ENCODE measurements around the gene CALR3.
"Not testable (repeated sequence)": the region's sequence is repeated elsewhere in the genome, so short reads cannot be mapped to it uniquely, and the experiment has no call there.

The CALR3 gene

GRCh38 chr19:16520074-16520973 lies 24.4 kb upstream of the CALR3 start:
- no peak overlapping the region for H3K4me3 Mint-ChIP-seq
- peaks cover 44% of the 10 kb centered on the region for H3K36me3 Mint-ChIP-seq (ENCODE audit: insufficient read depth)

GRCh38 chr19:16519230-16519687 lies 23.3 kb upstream of the CALR3 start:
- no peak overlapping the region for H3K4me3 Mint-ChIP-seq

More at GRCh38 chr19:16520074-16520973, 24.4 kb upstream of the CALR3 start:
- Mint-ChIP-seq H3K9me3 (no peaks in the 10 kb centered on the region), H3K27ac (ENCODE audit: low read depth) (no peak overlapping the region), H3K27me3 (no peaks in the 10 kb centered on the region), H3K4me1 (peaks cover 15% of the 10 kb centered on the region)
- DNase-seq (ENCODE audit: low spot score in 2 of 2) (no peak), ATAC-seq (replicated peaks; ENCODE audit: extremely low read depth, poor library complexity, severe bottlenecking) (no peak)

GRCh38 chr19:16518483-16519229 lies 22.7 kb upstream of the CALR3 start:
- H3K36me3 Mint-ChIP-seq (ENCODE audit: insufficient read depth) = peaks cover 36% of the 10 kb centered on the region
- ATAC-seq (replicated peaks; ENCODE audit: extremely low read depth, poor library complexity, severe bottlenecking) = no peak
- DNase-seq (ENCODE audit: low spot score in 2 of 2) = no peak
- no peak overlapping the region for H3K4me3 Mint-ChIP-seq
- H3K27me3 Mint-ChIP-seq = no peaks in the 10 kb centered on the region
- no peaks in the 10 kb centered on the region for H3K9me3 Mint-ChIP-seq
- H3K4me1 Mint-ChIP-seq = peaks cover 15% of the 10 kb centered on the region
- no peak overlapping the region for H3K27ac Mint-ChIP-seq (ENCODE audit: low read depth)

More at GRCh38 chr19:16519230-16519687, 23.3 kb upstream of the CALR3 start:
- no peak for DNase-seq (ENCODE audit: low spot score in 2 of 2)
- H3K9me3 Mint-ChIP-seq = no peaks in the 10 kb centered on the region
- no peak for ATAC-seq (replicated peaks; ENCODE audit: extremely low read depth, poor library complexity, severe bottlenecking)
- H3K27me3 Mint-ChIP-seq = no peaks in the 10 kb centered on the region
- H3K36me3 Mint-ChIP-seq (ENCODE audit: insufficient read depth) = peaks cover 42% of the 10 kb centered on the region
- H3K4me1 Mint-ChIP-seq = peaks cover 15% of the 10 kb centered on the region
- H3K27ac Mint-ChIP-seq (ENCODE audit: low read depth) = no peak overlapping the region

GRCh38 chr19:16518061-16518460 lies 22.1 kb upstream of the CALR3 start:
- DNase-seq (ENCODE audit: low spot score in 2 of 2) = no peak
- Mint-ChIP-seq H3K27ac (ENCODE audit: low read depth) (no peak overlapping the region), H3K4me3 (no peak overlapping the region), H3K4me1 (peaks cover 15% of the 10 kb centered on the region), H3K27me3 (no peaks in the 10 kb centered on the region), H3K36me3 (ENCODE audit: insufficient read depth) (peaks cover 31% of the 10 kb centered on the region), H3K9me3 (no peaks in the 10 kb centered on the region)
- ATAC-seq (replicated peaks; ENCODE audit: extremely low read depth, poor library complexity, severe bottlenecking) = no peak

GRCh38 chr19:16516923-16517610 lies 21.1 kb upstream of the CALR3 start:
- H3K9me3 Mint-ChIP-seq = no peaks in the 10 kb centered on the region
- no peak for DNase-seq (ENCODE audit: low spot score in 2 of 2)
- H3K36me3 Mint-ChIP-seq (ENCODE audit: insufficient read depth) = peaks cover 27% of the 10 kb centered on the region
- H3K27me3 Mint-ChIP-seq = no peaks in the 10 kb centered on the region
- H3K4me3 Mint-ChIP-seq = peak overlapping the region; percentile 25
- peak overlapping the region; percentile 84 for H3K27ac Mint-ChIP-seq (ENCODE audit: low read depth)
- peaks cover 15% of the 10 kb centered on the region for H3K4me1 Mint-ChIP-seq
- peak; percentile 91 for ATAC-seq (replicated peaks; ENCODE audit: extremely low read depth, poor library complexity, severe bottlenecking)

GRCh38 chr19:16516381-16516780 lies 20.4 kb upstream of the CALR3 start:
- Mint-ChIP-seq H3K9me3 (no peaks in the 10 kb centered on the region), H3K36me3 (ENCODE audit: insufficient read depth) (peaks cover 25% of the 10 kb centered on the region), H3K27me3 (no peaks in the 10 kb centered on the region), H3K4me1 (peaks cover 15% of the 10 kb centered on the region), H3K27ac (ENCODE audit: low read depth) (peak overlapping the region; percentile 84), H3K4me3 (no peak overlapping the region)
- ATAC-seq (replicated peaks; ENCODE audit: extremely low read depth, poor library complexity, severe bottlenecking) = no peak
- DNase-seq (ENCODE audit: low spot score in 2 of 2) = no peak

GRCh38 chr19:16514383-16515019 lies 18.5 kb upstream of the CALR3 start:
- Mint-ChIP-seq H3K4me1 (peaks cover 15% of the 10 kb centered on the region), H3K9me3 (no peaks in the 10 kb centered on the region), H3K4me3 (no peak overlapping the region), H3K36me3 (ENCODE audit: insufficient read depth) (peaks cover 16% of the 10 kb centered on the region), H3K27ac (ENCODE audit: low read depth) (no peak overlapping the region), H3K27me3 (no peaks in the 10 kb centered on the region)
- DNase-seq (ENCODE audit: low spot score in 2 of 2) (no peak), ATAC-seq (replicated peaks; ENCODE audit: extremely low read depth, poor library complexity, severe bottlenecking) (no peak)

GRCh38 chr19:16512611-16513010 lies 16.6 kb upstream of the CALR3 start:
- DNase-seq (ENCODE audit: low spot score in 2 of 2); H3K36me3 Mint-ChIP-seq (ENCODE audit: insufficient read depth); ATAC-seq (replicated peaks; ENCODE audit: extremely low read depth, poor library complexity, severe bottlenecking); H3K9me3 Mint-ChIP-seq; H3K4me3 Mint-ChIP-seq; H3K27me3 Mint-ChIP-seq: not testable (repeated sequence)
- peaks cover 10% of the 10 kb centered on the region for H3K4me1 Mint-ChIP-seq
- H3K27ac Mint-ChIP-seq (ENCODE audit: low read depth) = peak overlapping the region; percentile 46

GRCh38 chr19:16509141-16510061 lies 13.4 kb upstream of the CALR3 start:
- H3K9me3 Mint-ChIP-seq = no peaks in the 10 kb centered on the region
- DNase-seq (ENCODE audit: low spot score in 2 of 2) = no peak
- no peaks in the 10 kb centered on the region for H3K4me1 Mint-ChIP-seq
- no peak overlapping the region for H3K4me3 Mint-ChIP-seq
- H3K27ac Mint-ChIP-seq (ENCODE audit: low read depth) = no peak overlapping the region
- ATAC-seq (replicated peaks; ENCODE audit: extremely low read depth, poor library complexity, severe bottlenecking) = no peak
- peaks cover 3% of the 10 kb centered on the region for H3K36me3 Mint-ChIP-seq (ENCODE audit: insufficient read depth)
- no peaks in the 10 kb centered on the region for H3K27me3 Mint-ChIP-seq

GRCh38 chr19:16508546-16508945 lies 12.6 kb upstream of the CALR3 start:
- Mint-ChIP-seq H3K4me1 (no peaks in the 10 kb centered on the region), H3K36me3 (ENCODE audit: insufficient read depth) (peaks cover 5% of the 10 kb centered on the region), H3K9me3 (no peaks in the 10 kb centered on the region), H3K27me3 (no peaks in the 10 kb centered on the region), H3K4me3 (no peak overlapping the region), H3K27ac (ENCODE audit: low read depth) (no peak overlapping the region)
- ATAC-seq (replicated peaks; ENCODE audit: extremely low read depth, poor library complexity, severe bottlenecking) (no peak), DNase-seq (ENCODE audit: low spot score in 2 of 2) (no peak)

- Mint-ChIP-seq H3K27me3 (no peaks in the 10 kb centered on the region), H3K9me3 (no peaks in the 10 kb centered on the region), H3K36me3 (ENCODE audit: insufficient read depth) (peaks cover 6% of the 10 kb centered on the region), H3K4me3 (no peak overlapping the region), H3K4me1 (no peaks in the 10 kb centered on the region), H3K27ac (ENCODE audit: low read depth) (no peak overlapping the region)
- ATAC-seq (replicated peaks; ENCODE audit: extremely low read depth, poor library complexity, severe bottlenecking) (no peak), DNase-seq (ENCODE audit: low spot score in 2 of 2) (no peak)
Measured at GRCh38 chr19:16506961-16507360, 11.0 kb upstream of the CALR3 start.

Data from central memory CD8-positive, alpha-beta T cell (primary cell).